HFFc6 (cell line): ENCODE measurements around the gene SPI1. TPM values are rescaled to one million over a fixed set of nuclear protein-coding genes. Genes with fewer than 3 reads are reported as not detected.

Experiments used
- DNase-seq: peaks from one replicate; pipeline ENCODE4 v3.0.0-alpha.2; 2018
- H3K27ac Mint-ChIP-seq: 2 replicates; pipeline ENCODE4 v1.8.0; 2020; ENCODE audit warnings: mild to moderate bottlenecking, mixed read lengths
- H3K27me3 Mint-ChIP-seq: 2 replicates; pipeline ENCODE4 v1.8.0; 2021; ENCODE audit warnings: mild to moderate bottlenecking, moderate library complexity, mixed read lengths; ENCODE audit not compliant: insufficient read depth
- H3K36me3 Mint-ChIP-seq: 2 replicates; pipeline ENCODE4 v1.8.0; 2021; ENCODE audit warnings: low read depth, mixed read lengths
- H3K4me1 Mint-ChIP-seq: 2 replicates; pipeline ENCODE4 v1.8.0; 2020; ENCODE audit warnings: low read depth, mixed read lengths
- H3K4me3 Mint-ChIP-seq: 2 replicates; pipeline ENCODE4 v1.8.0; 2020; ENCODE audit warnings: mild to moderate bottlenecking, moderate library complexity, mixed read lengths
- H3K9me3 Mint-ChIP-seq: 2 replicates; pipeline ENCODE4 v1.8.0; 2020; ENCODE audit warnings: mild to moderate bottlenecking, mixed read lengths
- long read RNA-seq: library from polyadenylated mRNA; unstranded; transcript quantifications from one replicate; pipeline ENCODE4 v2.0.0, GENCODE V29; 2019
- total RNA-seq, 6 experiments: library from RNA; stranded (reverse); fragmentation: NEBNext Ultra II Directional; extraction: Animal tissue kit (Norgen Biotek cat#: 25700); gene quantifications; 2 replicates in 1 of 6; 3 replicates in 5 of 6; pipeline ENCODE4 v1.2.3, GENCODE V29; 2021
- TF ChIP-seq, protein P1 (sequence below): fragments of 200-600 bp; sonication (generic); IDR thresholded peaks from 2 replicates; pipeline ENCODE4 v1.5.0; 2021; ENCODE audit warnings: antibody characterized with exemption, mild to moderate bottlenecking

Gene SPI1
- not detected for total RNA-seq
- long read RNA-seq: 0 reads

DNA sequence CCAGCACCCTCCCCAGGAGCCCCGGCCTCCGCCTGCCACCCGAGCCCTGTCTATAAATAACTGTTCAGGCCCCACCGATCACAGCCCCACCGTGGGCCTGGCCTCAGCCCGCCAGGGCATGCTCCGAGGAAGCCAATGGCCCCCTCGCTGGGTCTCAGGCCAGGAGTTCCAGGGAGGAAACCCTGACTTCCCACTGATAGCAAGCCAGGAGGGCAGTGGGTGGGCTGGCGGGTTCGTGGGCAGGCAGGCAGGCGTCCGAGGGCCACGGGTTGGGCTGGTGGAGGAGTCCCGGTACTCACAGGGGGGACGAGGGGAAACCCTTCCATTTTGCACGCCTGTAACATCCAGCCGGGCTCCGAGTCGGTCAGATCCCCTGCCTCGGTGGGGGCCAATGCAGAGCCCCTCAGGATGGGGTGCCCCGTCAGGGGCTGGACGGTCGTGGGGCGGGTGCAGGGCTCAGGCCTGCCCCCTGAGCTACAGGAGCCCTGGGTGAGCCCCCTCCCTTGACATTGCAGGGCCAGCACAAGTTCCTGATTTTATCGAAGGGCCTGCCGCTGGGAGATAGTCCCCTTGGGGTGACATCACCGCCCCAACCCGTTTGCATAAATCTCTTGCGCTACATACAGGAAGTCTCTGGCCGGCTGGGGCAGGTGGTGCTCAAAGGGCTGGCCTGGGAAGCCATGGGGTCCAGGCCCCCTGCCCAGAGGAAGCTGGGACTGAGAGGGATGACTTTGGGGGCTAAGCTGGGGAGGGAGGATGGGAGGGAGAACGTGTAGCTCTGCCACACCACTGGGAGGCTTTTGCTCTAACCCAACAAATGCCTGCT lies at the start of gene SPI1:
Gene SPI1, minus strand, starts transcription at position 538 of the 826 bp plus-strand sequence. Its CDS starts 194 bp downstream, at position 344.
- Mint-ChIP-seq H3K36me3 (no peaks in the 10 kb centered on the region), H3K9me3 (no peaks in the 10 kb centered on the region), H3K27ac (no peak within 1 kb of the TSS), H3K4me3 (no peak within 1 kb of the TSS), H3K27me3 (peaks cover 3% of the 10 kb centered on the region), H3K4me1 (peaks cover 13% of the 10 kb centered on the region)
- DNase-seq: no peak
- TF ChIP-seq, protein P1, sequence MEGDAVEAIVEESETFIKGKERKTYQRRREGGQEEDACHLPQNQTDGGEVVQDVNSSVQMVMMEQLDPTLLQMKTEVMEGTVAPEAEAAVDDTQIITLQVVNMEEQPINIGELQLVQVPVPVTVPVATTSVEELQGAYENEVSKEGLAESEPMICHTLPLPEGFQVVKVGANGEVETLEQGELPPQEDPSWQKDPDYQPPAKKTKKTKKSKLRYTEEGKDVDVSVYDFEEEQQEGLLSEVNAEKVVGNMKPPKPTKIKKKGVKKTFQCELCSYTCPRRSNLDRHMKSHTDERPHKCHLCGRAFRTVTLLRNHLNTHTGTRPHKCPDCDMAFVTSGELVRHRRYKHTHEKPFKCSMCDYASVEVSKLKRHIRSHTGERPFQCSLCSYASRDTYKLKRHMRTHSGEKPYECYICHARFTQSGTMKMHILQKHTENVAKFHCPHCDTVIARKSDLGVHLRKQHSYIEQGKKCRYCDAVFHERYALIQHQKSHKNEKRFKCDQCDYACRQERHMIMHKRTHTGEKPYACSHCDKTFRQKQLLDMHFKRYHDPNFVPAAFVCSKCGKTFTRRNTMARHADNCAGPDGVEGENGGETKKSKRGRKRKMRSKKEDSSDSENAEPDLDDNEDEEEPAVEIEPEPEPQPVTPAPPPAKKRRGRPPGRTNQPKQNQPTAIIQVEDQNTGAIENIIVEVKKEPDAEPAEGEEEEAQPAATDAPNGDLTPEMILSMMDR: no peak

DNA sequence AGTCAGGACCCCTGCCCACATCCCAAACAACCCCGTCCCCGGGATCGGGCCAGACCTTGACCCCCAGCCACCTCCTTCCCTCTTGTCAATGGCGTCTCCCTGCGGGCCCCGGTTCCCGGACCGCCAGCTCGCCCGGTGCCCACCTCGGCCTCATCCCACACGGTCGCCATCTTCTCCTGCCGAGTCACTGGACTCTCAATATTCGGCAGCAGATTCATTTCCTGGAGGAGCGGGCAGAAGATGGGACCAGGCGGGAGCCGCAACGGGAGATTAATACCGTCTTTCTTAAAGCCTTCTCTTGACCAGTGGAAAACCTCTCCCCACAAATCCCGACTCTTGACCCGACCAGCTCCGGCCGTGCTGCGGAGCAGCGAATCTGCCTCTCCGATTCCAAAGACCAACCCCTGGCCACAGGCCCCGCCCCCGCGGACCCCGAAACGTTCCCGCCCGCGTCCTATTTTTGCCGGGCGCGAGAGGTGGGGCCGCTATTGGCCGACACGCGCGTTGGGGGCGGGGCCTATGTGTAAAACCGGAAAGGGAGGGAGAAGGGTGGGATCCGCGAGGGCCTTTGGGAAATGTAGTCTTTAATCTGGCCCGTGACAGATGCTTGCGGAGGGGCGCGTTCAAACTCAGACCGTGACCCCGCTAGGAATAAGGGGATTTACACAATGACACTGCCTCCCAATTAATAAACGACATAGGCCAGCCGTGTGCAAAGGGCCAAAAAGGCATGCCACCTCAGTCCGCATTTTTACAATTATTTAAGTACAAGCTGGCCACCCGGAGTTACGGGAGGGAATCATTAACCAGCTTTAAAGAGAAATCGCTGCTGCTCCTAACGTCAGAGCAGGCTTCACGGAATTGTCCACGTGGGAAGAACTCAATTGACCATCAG lies 48.0 kb upstream of the SPI1 start, which contains the start of gene PSMC3:
Gene PSMC3, minus strand, starts transcription at position 378 of the 895 bp plus-strand sequence. Its CDS starts 160 bp downstream, at position 218.
- TF ChIP-seq, protein P1: no peak
- peaks cover 2% of the 10 kb centered on the region for H3K27me3 Mint-ChIP-seq
- peak within 1 kb of the TSS; percentile 100 for H3K27ac Mint-ChIP-seq
- H3K4me3 Mint-ChIP-seq: peak within 1 kb of the TSS; percentile 99
- DNase-seq: peak; percentile 95
- peaks cover 26% of the 10 kb centered on the region for H3K4me1 Mint-ChIP-seq
- H3K9me3 Mint-ChIP-seq: no peaks in the 10 kb centered on the region
- peaks cover 28% of the 10 kb centered on the region for H3K36me3 Mint-ChIP-seq

DNA sequence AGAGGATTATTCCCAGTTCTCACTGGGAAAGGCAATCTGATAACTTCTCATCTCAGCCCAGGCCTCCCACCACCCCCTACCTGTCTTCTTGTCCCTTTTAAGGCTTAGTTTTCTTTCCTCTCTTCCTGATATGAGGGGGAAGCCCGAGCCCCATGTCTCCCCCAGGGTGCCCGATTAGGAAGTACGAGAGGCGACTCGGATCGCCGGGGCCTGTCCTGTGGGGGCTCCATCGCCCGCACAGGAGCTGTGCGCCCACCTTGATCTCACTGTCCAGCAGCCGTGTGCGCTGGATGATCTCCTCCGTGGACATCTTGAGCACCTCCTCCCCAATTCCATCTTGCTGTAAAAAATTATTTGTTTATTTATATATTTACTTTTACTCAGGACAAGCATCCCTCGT lies 47.3 kb upstream of the SPI1 start:
- Mint-ChIP-seq H3K27me3 (peaks cover 2% of the 10 kb centered on the region), H3K9me3 (no peaks in the 10 kb centered on the region), H3K4me1 (peaks cover 26% of the 10 kb centered on the region), H3K27ac (peak overlapping the region; percentile 100), H3K4me3 (peak overlapping the region; percentile 99), H3K36me3 (peaks cover 28% of the 10 kb centered on the region)
- TF ChIP-seq, protein P1: no peak
- DNase-seq: no peak

DNA sequence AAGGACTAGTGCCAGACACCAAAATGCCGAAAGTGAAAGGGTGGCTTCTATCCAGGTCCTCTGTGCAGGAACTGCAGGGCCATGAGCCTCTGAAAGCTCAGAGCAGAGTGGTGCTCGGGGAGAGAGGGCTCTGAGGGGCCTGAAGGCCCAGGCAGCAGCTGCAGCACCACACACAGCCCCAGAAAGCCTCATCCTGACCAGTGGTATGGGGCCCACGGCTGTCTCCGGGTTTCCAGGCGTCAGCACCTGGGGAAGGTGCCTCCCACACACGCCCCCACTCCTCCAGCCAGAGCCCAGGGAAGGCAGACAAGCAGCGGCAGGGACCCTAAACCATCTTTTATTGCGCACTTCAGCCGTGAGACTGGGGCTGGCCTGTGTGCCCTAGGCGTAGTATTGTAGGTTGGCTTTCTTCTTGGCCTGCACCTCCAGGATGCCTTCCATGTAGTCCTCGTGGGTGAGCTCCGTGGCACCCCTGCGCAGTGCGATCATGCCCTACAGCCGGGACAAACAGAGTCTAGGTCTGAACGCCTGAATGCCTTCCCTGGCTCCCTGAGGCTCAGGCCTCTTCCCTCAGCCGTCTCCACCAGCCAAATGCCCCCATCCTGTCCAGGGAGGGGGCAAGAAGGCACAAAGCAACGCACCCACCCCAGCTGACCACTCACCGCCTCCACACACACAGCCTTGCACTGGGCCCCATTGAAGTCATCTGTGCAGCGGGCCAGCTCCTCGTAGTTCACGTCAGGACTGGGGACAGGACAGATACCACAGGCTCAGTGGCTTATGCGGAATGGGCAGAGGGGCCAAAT lies 40.3 kb upstream of the SPI1 start:
- TF ChIP-seq, protein P1: no peak
- Mint-ChIP-seq H3K36me3 (peaks cover 26% of the 10 kb centered on the region), H3K27ac (peak overlapping the region; percentile 68), H3K4me3 (peak overlapping the region; percentile 42; the same call in 1 of the 2 replicates), H3K4me1 (peaks cover 36% of the 10 kb centered on the region), H3K27me3 (peaks cover 9% of the 10 kb centered on the region; the same call in 1 of the 2 replicates), H3K9me3 (no peaks in the 10 kb centered on the region)
- no peak for DNase-seq

DNA sequence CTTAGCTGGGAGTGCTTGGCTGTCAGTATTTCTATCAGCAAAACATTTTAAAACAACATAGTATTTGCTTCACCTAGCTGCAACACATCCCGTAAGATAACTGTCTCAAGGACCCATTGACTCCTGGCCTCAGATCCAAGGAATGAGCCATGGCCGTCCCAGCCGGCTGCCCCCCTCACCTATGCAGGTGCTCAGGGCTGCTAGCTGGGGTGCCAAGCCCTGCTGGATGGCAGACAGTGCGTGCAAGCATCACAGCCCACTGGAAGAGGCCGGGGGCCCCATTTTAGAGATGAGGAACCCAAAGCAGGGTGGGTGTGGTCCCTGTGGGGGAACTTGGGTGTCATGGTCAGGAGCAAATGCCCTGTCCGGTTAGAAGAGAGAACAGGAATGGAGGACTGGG lies 39.4 kb upstream of the SPI1 start:
- Mint-ChIP-seq H3K27me3 (peaks cover 9% of the 10 kb centered on the region; the same call in 1 of the 2 replicates), H3K4me1 (peaks cover 43% of the 10 kb centered on the region), H3K9me3 (no peaks in the 10 kb centered on the region), H3K4me3 (peak overlapping the region; percentile 42; the same call in 1 of the 2 replicates), H3K27ac (peak overlapping the region; percentile 68), H3K36me3 (peaks cover 32% of the 10 kb centered on the region)
- TF ChIP-seq, protein P1: no peak
- DNase-seq: no peak
